CD14-positive monocyte (primary cell): ENCODE data around the gene SPATA31C2. TPM values are rescaled to one million over a fixed set of nuclear protein-coding genes. Genes with fewer than 3 reads are reported as not detected.

Experiments
- DNase-seq, 3 donors: peaks; one replicate each; pipeline ENCODE4 v3.0.0-alpha.2; 2011 to 2022
- H2AFZ ChIP-seq: 2 replicates; pipeline ENCODE4 v1.6.0; 2012; ENCODE audit warnings: mild to moderate bottlenecking, low read depth, low read length, inconsistent platforms; ENCODE audit not compliant: insufficient read depth, poor library complexity, severe bottlenecking
- H3K27ac ChIP-seq, 2 donors: 1 replicate in 1 of 2; 2 replicates in 1 of 2; pipeline ENCODE4 v1.5.1; 2012 to 2013; ENCODE audit warnings: low read length in 2 of 2, control low read depth in 1 of 2, inconsistent platforms in 1 of 2, low read depth in 1 of 2, mild to moderate bottlenecking in 1 of 2
- H3K27me3 ChIP-seq, 2 donors: one replicate each; pipeline versions ENCODE4 v1.6.0 to v1.6.1; 2011 to 2013; ENCODE audit warnings: low read length in 2 of 2; ENCODE audit not compliant: control insufficient read depth in 2 of 2, insufficient read depth in 2 of 2
- H3K36me3 ChIP-seq, 2 donors: replicated peaks in 1 of 2; 1 replicate in 1 of 2; 2 replicates in 1 of 2; pipeline versions ENCODE4 v1.5.1 to v1.6.1; 2012 to 2013; ENCODE audit warnings: low read length in 2 of 2, control low read depth in 1 of 2, inconsistent platforms in 1 of 2, mild to moderate bottlenecking in 1 of 2; ENCODE audit not compliant: insufficient read depth in 2 of 2, control insufficient read depth in 1 of 2
- H3K4me1 ChIP-seq, 2 donors: 1 replicate in 1 of 2; 2 replicates in 1 of 2; pipeline versions ENCODE4 v1.5.1 to v1.6.1; 2012 to 2013; ENCODE audit warnings: low read length in 2 of 2, control low read depth in 1 of 2, inconsistent platforms in 1 of 2, mild to moderate bottlenecking in 1 of 2, moderate library complexity in 1 of 2; ENCODE audit not compliant: insufficient read depth in 2 of 2, control insufficient read depth in 1 of 2
- H3K4me2 ChIP-seq: replicated peaks from 2 replicates; pipeline ENCODE3; 2012; ENCODE audit warnings: low read length, moderate library complexity, mild to moderate bottlenecking; ENCODE audit not compliant: poor library complexity, severe bottlenecking; ENCODE audit errors: extremely low read depth
- H3K4me3 ChIP-seq, 3 experiments: fragments of 200-600 bp in 1 of 3; sonication (generic) in 1 of 3; replicated peaks in 1 of 3; 1 replicate in 2 of 3; 2 replicates in 1 of 3; pipeline ENCODE4 v1.5.1; 2011 to 2013; ENCODE audit warnings: low read length in 3 of 3, mild to moderate bottlenecking in 3 of 3, control low read depth in 2 of 3, low read depth in 2 of 3, inconsistent platforms in 1 of 3, moderate library complexity in 1 of 3
- H3K79me2 ChIP-seq: 2 replicates; pipeline ENCODE4 v1.6.0; 2012; ENCODE audit warnings: mild to moderate bottlenecking, control low read depth, inconsistent platforms, low read length, moderate library complexity; ENCODE audit not compliant: insufficient read depth
- H3K9ac ChIP-seq: 2 replicates; pipeline ENCODE4 v1.6.0; 2017; ENCODE audit warnings: low read length, mild to moderate bottlenecking; ENCODE audit not compliant: insufficient read depth, poor library complexity, severe bottlenecking
- H3K9me3 ChIP-seq, 2 donors: replicated peaks in 1 of 2; 1 replicate in 1 of 2; 2 replicates in 1 of 2; pipeline versions ENCODE4 v1.5.1 to v1.6.1; 2012 to 2013; ENCODE audit warnings: low read length in 2 of 2, control low read depth in 1 of 2; ENCODE audit not compliant: control insufficient read depth in 1 of 2, insufficient read depth in 1 of 2
- H4K20me1 ChIP-seq: 2 replicates; pipeline ENCODE4 v1.6.0; 2012; ENCODE audit warnings: mild to moderate bottlenecking, low read length, control low read depth, moderate library complexity; ENCODE audit not compliant: insufficient read depth
- H3K27ac Mint-ChIP-seq, 7 donors: one replicate each; pipeline ENCODE4 v1.8.0; 2020; ENCODE audit warnings: mild to moderate bottlenecking in 7 of 7, mixed read lengths in 7 of 7, moderate library complexity in 6 of 7, inconsistent platforms in 2 of 7
- H3K27me3 Mint-ChIP-seq, 3 donors: one replicate each; pipeline ENCODE4 v1.8.0; 2021 to 2022; ENCODE audit warnings: low read depth in 3 of 3, mild to moderate bottlenecking in 3 of 3, mixed read lengths in 3 of 3, moderate library complexity in 3 of 3, inconsistent platforms in 1 of 3
- H3K36me3 Mint-ChIP-seq, 2 donors: one replicate each; pipeline ENCODE4 v1.8.0; 2020; ENCODE audit warnings: mixed read lengths in 2 of 2, inconsistent platforms in 1 of 2, mild to moderate bottlenecking in 1 of 2
- H3K4me1 Mint-ChIP-seq: one replicate; pipeline ENCODE4 v1.8.0; 2020; ENCODE audit warnings: mild to moderate bottlenecking, mixed read lengths
- H3K4me3 Mint-ChIP-seq, 2 donors: one replicate each; pipeline ENCODE4 v1.8.0; 2020; ENCODE audit warnings: mild to moderate bottlenecking in 2 of 2, mixed read lengths in 2 of 2, moderate library complexity in 1 of 2
- H3K9me3 Mint-ChIP-seq, 7 donors: one replicate each; pipeline ENCODE4 v1.8.0; 2020 to 2022; ENCODE audit warnings: mixed read lengths in 7 of 7, mild to moderate bottlenecking in 6 of 7, moderate library complexity in 6 of 7, inconsistent platforms in 2 of 7
- WGBS: methylation state at CpG from one replicate; pipeline ENCODE4 v1.1.5; 2013; ENCODE audit warnings: missing lambda C conversion rate; ENCODE audit not compliant: insufficient coverage; 5-methylcytosine and 5-hydroxymethylcytosine counted together
- intact Hi-C, 2 donors: fragments of 100-400 bp; cut with micrococcal nuclease; formaldehyde crosslinking; loops; one replicate each; pipeline versions ENCODE4 v1.15.0 to v1.15.1; 2023
- polyA plus RNA-seq, 3 donors: library from polyadenylated mRNA; depleted of rRNA in 1 of 3; unstranded in 2 of 3; stranded (reverse) in 1 of 3; fragments of 300-500 nt in 2 of 3; fragments of >200 nt in 1 of 3; fragmentation: Illumina TruSeq in 2 of 3; gene quantifications; 1 replicate in 2 of 3; 2 replicates in 1 of 3; pipeline ENCODE4 v1.2.3, GENCODE V29; 2012 to 2021
- TF ChIP-seq, protein P1 (sequence below): fragments of 200-600 bp; IDR thresholded peaks from one replicate; pipeline ENCODE4 v1.8.0; 2022; ENCODE audit warnings: antibody characterized with exemption, mild to moderate bottlenecking

SPATA31C2 gene
- polyA plus RNA-seq, 3 donors, result not detected

GRCh38 chr9:88161144-88161543 is 22.9 kb upstream of the SPATA31C2 start:
- TF ChIP-seq, protein P1, sequence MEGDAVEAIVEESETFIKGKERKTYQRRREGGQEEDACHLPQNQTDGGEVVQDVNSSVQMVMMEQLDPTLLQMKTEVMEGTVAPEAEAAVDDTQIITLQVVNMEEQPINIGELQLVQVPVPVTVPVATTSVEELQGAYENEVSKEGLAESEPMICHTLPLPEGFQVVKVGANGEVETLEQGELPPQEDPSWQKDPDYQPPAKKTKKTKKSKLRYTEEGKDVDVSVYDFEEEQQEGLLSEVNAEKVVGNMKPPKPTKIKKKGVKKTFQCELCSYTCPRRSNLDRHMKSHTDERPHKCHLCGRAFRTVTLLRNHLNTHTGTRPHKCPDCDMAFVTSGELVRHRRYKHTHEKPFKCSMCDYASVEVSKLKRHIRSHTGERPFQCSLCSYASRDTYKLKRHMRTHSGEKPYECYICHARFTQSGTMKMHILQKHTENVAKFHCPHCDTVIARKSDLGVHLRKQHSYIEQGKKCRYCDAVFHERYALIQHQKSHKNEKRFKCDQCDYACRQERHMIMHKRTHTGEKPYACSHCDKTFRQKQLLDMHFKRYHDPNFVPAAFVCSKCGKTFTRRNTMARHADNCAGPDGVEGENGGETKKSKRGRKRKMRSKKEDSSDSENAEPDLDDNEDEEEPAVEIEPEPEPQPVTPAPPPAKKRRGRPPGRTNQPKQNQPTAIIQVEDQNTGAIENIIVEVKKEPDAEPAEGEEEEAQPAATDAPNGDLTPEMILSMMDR, result no peak
- no peaks in the 10 kb centered on the region for H4K20me1 ChIP-seq
- peaks cover 4 to 21% (median 11%) of the 10 kb centered on the region in 3 donors for H3K27me3 Mint-ChIP-seq
- H3K27ac Mint-ChIP-seq, result no peak overlapping the region
- 87% methylated on average over 3 of the region's 6 CpGs for WGBS
- no peak overlapping the region for H3K9ac ChIP-seq
- intact Hi-C loops, result no loop called here
- H3K4me3 ChIP-seq, result no peak overlapping the region
- H3K4me3 Mint-ChIP-seq, result no peak overlapping the region
- H3K27ac ChIP-seq, result no peak overlapping the region
- peaks cover 0 to 2% (median 0%) of the 10 kb centered on the region in 7 donors for H3K9me3 Mint-ChIP-seq
- H3K79me2 ChIP-seq, result no peaks in the 10 kb centered on the region
- H2AFZ ChIP-seq, result no peak overlapping the region
- H3K4me1 ChIP-seq, result no peaks in the 10 kb centered on the region
- H3K9me3 ChIP-seq, result no peaks in the 10 kb centered on the region
- no peaks in the 10 kb centered on the region for H3K36me3 ChIP-seq
- no peaks in the 10 kb centered on the region for H3K36me3 Mint-ChIP-seq
- DNase-seq, result no peak
- peaks cover 0 to 2% of the 10 kb centered on the region in 2 donors for H3K27me3 ChIP-seq
- H3K4me2 ChIP-seq, result no peak overlapping the region
- H3K4me1 Mint-ChIP-seq, result peaks cover 3% of the 10 kb centered on the region

GRCh38 chr9:88143957-88144625 is 5.8 kb upstream of the SPATA31C2 start:
- Histone ChIP-seq H3K27me3 (no peaks in the 10 kb centered on the region), H4K20me1 (no peaks in the 10 kb centered on the region), H2AFZ (no peak overlapping the region), H3K9ac (no peak overlapping the region), H3K4me2 (no peak overlapping the region), H3K36me3 (no peaks in the 10 kb centered on the region), H3K4me1 (no peaks in the 10 kb centered on the region), H3K79me2 (no peaks in the 10 kb centered on the region), H3K4me3 (no peak overlapping the region), H3K27ac (no peak overlapping the region), H3K9me3 (no peaks in the 10 kb centered on the region)
- 100% methylated on average over 1 of the region's 6 CpGs for WGBS
- intact Hi-C loops, result no loop called here
- TF ChIP-seq, protein P1, result no peak
- Mint-ChIP-seq H3K27ac (no peak overlapping the region), H3K4me1 (peaks cover 3% of the 10 kb centered on the region), H3K9me3 (peaks cover 0 to 2% (median 0%) of the 10 kb centered on the region in 7 donors), H3K27me3 (peaks cover 1 to 5% (median 4%) of the 10 kb centered on the region in 3 donors), H3K36me3 (no peaks in the 10 kb centered on the region), H3K4me3 (no peak overlapping the region)
- no peak for DNase-seq
